ENCODE data around the gene ENTPD1. TPM values are rescaled to one million over a fixed set of nuclear protein-coding genes. Genes with fewer than 3 reads are reported as not detected.

The ENTPD1 gene
- total RNA-seq, 1 donor from 2014 or later: 1.5 TPM

GRCh38 chr10:95792874-95793285 lies 36.9 kb downstream of the ENTPD1 start:
- H3K9me3 Mint-ChIP-seq (ENCODE audit: unreplicated experiment): no peaks in the 10 kb centered on the region
- no peak overlapping the region for H3K4me3 Mint-ChIP-seq (ENCODE audit: unreplicated experiment)
- H3K4me1 Mint-ChIP-seq (ENCODE audit: unreplicated experiment): peaks cover 44% of the 10 kb centered on the region
- no peaks in the 10 kb centered on the region for H3K36me3 Mint-ChIP-seq (ENCODE audit: unreplicated experiment)
- TF ChIP-seq CTCF (IDR thresholded peaks at IDR 0.05): no peak
- no peaks in the 10 kb centered on the region for H3K27me3 Mint-ChIP-seq (ENCODE audit: unreplicated experiment)
- H3K27ac Mint-ChIP-seq (ENCODE audit: unreplicated experiment): peak overlapping the region; percentile 56
- no peak for DNase-seq (ENCODE audit: extremely low spot score, unreplicated experiment)

- no peak for DNase-seq (ENCODE audit: extremely low spot score, unreplicated experiment)
- H3K27ac Mint-ChIP-seq (ENCODE audit: unreplicated experiment): no peak overlapping the region
- no peaks in the 10 kb centered on the region for H3K9me3 Mint-ChIP-seq (ENCODE audit: unreplicated experiment)
- TF ChIP-seq CTCF (IDR thresholded peaks at IDR 0.05): no peak
- peaks cover 45% of the 10 kb centered on the region for H3K4me1 Mint-ChIP-seq (ENCODE audit: unreplicated experiment)
- no peaks in the 10 kb centered on the region for H3K36me3 Mint-ChIP-seq (ENCODE audit: unreplicated experiment)
- H3K27me3 Mint-ChIP-seq (ENCODE audit: unreplicated experiment): no peaks in the 10 kb centered on the region
- H3K4me3 Mint-ChIP-seq (ENCODE audit: unreplicated experiment): no peak overlapping the region
Measured at GRCh38 chr10:95793401-95794045, 37.6 kb downstream of the ENTPD1 start.

GRCh38 chr10:95794195-95794594 lies 38.2 kb downstream of the ENTPD1 start:
- Mint-ChIP-seq H3K9me3 (ENCODE audit: unreplicated experiment) (peaks cover under 1% of the 10 kb centered on the region), H3K4me1 (ENCODE audit: unreplicated experiment) (peaks cover 43% of the 10 kb centered on the region), H3K27ac (ENCODE audit: unreplicated experiment) (no peak overlapping the region), H3K27me3 (ENCODE audit: unreplicated experiment) (no peaks in the 10 kb centered on the region), H3K36me3 (ENCODE audit: unreplicated experiment) (no peaks in the 10 kb centered on the region), H3K4me3 (ENCODE audit: unreplicated experiment) (no peak overlapping the region)
- TF ChIP-seq CTCF (IDR thresholded peaks at IDR 0.05): no peak
- DNase-seq (ENCODE audit: extremely low spot score, unreplicated experiment): no peak

- H3K27me3 Mint-ChIP-seq (ENCODE audit: unreplicated experiment): no peaks in the 10 kb centered on the region
- H3K36me3 Mint-ChIP-seq (ENCODE audit: unreplicated experiment): no peaks in the 10 kb centered on the region
- no peak overlapping the region for H3K27ac Mint-ChIP-seq (ENCODE audit: unreplicated experiment)
- DNase-seq (ENCODE audit: extremely low spot score, unreplicated experiment): no peak
- no peak overlapping the region for H3K4me3 Mint-ChIP-seq (ENCODE audit: unreplicated experiment)
- no peak for TF ChIP-seq CTCF (IDR thresholded peaks at IDR 0.05)
- peaks cover 11% of the 10 kb centered on the region for H3K9me3 Mint-ChIP-seq (ENCODE audit: unreplicated experiment)
- peaks cover 35% of the 10 kb centered on the region for H3K4me1 Mint-ChIP-seq (ENCODE audit: unreplicated experiment)
Measured at GRCh38 chr10:95795602-95796001, 39.6 kb downstream of the ENTPD1 start.

- DNase-seq (ENCODE audit: extremely low spot score, unreplicated experiment): no peak
- H3K9me3 Mint-ChIP-seq (ENCODE audit: unreplicated experiment): peaks cover 11% of the 10 kb centered on the region
- no peaks in the 10 kb centered on the region for H3K27me3 Mint-ChIP-seq (ENCODE audit: unreplicated experiment)
- H3K4me3 Mint-ChIP-seq (ENCODE audit: unreplicated experiment): no peak overlapping the region
- no peaks in the 10 kb centered on the region for H3K36me3 Mint-ChIP-seq (ENCODE audit: unreplicated experiment)
- H3K4me1 Mint-ChIP-seq (ENCODE audit: unreplicated experiment): peaks cover 35% of the 10 kb centered on the region
- no peak for TF ChIP-seq CTCF (IDR thresholded peaks at IDR 0.05)
- H3K27ac Mint-ChIP-seq (ENCODE audit: unreplicated experiment): no peak overlapping the region
Measured at GRCh38 chr10:95796504-95796903, 40.5 kb downstream of the ENTPD1 start.

All from osteocyte (in vitro differentiated cells).